PFSK-1 (cell line): ENCODE results near the gene IGFL4.

Experiments used
- FOXP2 ChIP-seq: optimal IDR thresholded peaks from 2 replicates; pipeline ENCODE3; 2011; ENCODE audit warnings: borderline replicate concordance, control low read depth, inconsistent platforms; ENCODE audit not compliant: insufficient read depth; ENCODE audit errors: extremely low read length, extremely low read depth
- POLR2AphosphoS5 ChIP-seq: IDR thresholded peaks from 2 replicates; pipeline ENCODE4 v1.6.1; 2012; ENCODE audit warnings: low read depth, mild to moderate bottlenecking, control low read depth, low read length, moderate library complexity
- REST ChIP-seq, 2 experiments: IDR thresholded peaks; 2 replicates each; pipeline versions ENCODE4 v1.6.1 to v1.8.0; 2011 to 2012; ENCODE audit warnings: low read depth in 2 of 2, low read length in 2 of 2, control low read depth in 1 of 2, inconsistent platforms in 1 of 2, mild to moderate bottlenecking in 1 of 2, moderate library complexity in 1 of 2; ENCODE audit not compliant: insufficient read depth in 1 of 2
- SIN3A ChIP-seq: IDR thresholded peaks from 2 replicates; pipeline ENCODE4 v1.6.1; 2012; ENCODE audit warnings: mild to moderate bottlenecking, low read length, moderate library complexity, borderline replicate concordance; ENCODE audit not compliant: insufficient read depth
- TAF1 ChIP-seq: IDR thresholded peaks from 2 replicates; pipeline ENCODE4 v1.6.1; 2012; ENCODE audit warnings: low read length, control low read depth, borderline replicate concordance; ENCODE audit not compliant: insufficient read depth

Gene IGFL4

GRCh38 chr19:46014941-46015686 lies 25.7 kb downstream of the IGFL4 start:
- TF ChIP-seq POLR2AphosphoS5, result no peak
- TF ChIP-seq FOXP2, result no peak
- no peak for TF ChIP-seq REST (IDR thresholded peaks at IDR 0.05; ENCODE audit: insufficient read depth in 1 of 2, low read depth in 2 of 2, low read length in 2 of 2)
- no peak for TF ChIP-seq TAF1
- no peak for TF ChIP-seq SIN3A

GRCh38 chr19:46014534-46014933 lies 26.3 kb downstream of the IGFL4 start:
- TF ChIP-seq REST (IDR thresholded peaks at IDR 0.05; ENCODE audit: insufficient read depth in 1 of 2, low read depth in 2 of 2, low read length in 2 of 2) (no peak), POLR2AphosphoS5 (no peak), FOXP2 (no peak), SIN3A (no peak), TAF1 (no peak)

GRCh38 chr19:46009530-46010510 lies 31.0 kb downstream of the IGFL4 start:
- TF ChIP-seq FOXP2 (peak; percentile 59), TAF1 (no peak)

GRCh38 chr19:46006411-46006810 lies 34.4 kb downstream of the IGFL4 start:
- TF ChIP-seq POLR2AphosphoS5, result no peak
- TF ChIP-seq REST (IDR thresholded peaks at IDR 0.05; ENCODE audit: insufficient read depth in 1 of 2, low read depth in 2 of 2, low read length in 2 of 2), result no peak
- TF ChIP-seq FOXP2, result no peak
- TF ChIP-seq TAF1, result no peak
- no peak for TF ChIP-seq SIN3A

GRCh38 chr19:46002678-46003275 lies 38.0 kb downstream of the IGFL4 start:
- TF ChIP-seq SIN3A, result no peak
- TF ChIP-seq FOXP2, result no peak
- TF ChIP-seq POLR2AphosphoS5, result no peak
- no peak for TF ChIP-seq TAF1
- no peak for TF ChIP-seq REST (IDR thresholded peaks at IDR 0.05; ENCODE audit: insufficient read depth in 1 of 2, low read depth in 2 of 2, low read length in 2 of 2)
